GM18502 (cell line): Measurements from ENCODE around the gene ACOT8.
"Not testable (repeated sequence)": the region's sequence is repeated elsewhere in the genome, so short reads cannot be mapped to it uniquely, and the experiment has no call there.

Experiments
- ATAC-seq: cut with Tn5 transposase; IDR thresholded peaks from one replicate; pipeline ENCODE4 v1.9.1; 2021; ENCODE audit warnings: mild to moderate bottlenecking; ENCODE audit not compliant: unreplicated experiment, poor library complexity

ACOT8 gene

DNA sequence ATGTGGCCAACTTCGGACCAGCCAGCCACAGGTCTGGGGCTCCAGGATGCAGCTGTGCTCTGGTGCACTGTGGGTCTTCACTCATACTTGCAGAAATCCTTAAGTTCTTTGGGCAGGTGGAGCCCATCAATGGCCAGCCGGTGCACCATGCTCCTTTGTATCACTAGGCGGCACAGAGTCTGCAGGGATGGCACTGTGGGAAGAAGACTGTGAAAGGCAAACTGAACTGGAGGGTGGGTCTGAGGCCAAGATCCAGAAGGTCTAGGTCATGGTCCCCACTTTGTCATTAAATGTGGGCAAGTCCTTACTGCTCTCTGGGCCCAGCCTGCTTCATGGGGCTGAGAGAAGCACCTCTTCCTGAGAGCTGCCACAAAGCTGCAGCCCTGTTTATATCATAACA lies 31.5 kb upstream of the ACOT8 start:
- ATAC-seq, result no peak

DNA sequence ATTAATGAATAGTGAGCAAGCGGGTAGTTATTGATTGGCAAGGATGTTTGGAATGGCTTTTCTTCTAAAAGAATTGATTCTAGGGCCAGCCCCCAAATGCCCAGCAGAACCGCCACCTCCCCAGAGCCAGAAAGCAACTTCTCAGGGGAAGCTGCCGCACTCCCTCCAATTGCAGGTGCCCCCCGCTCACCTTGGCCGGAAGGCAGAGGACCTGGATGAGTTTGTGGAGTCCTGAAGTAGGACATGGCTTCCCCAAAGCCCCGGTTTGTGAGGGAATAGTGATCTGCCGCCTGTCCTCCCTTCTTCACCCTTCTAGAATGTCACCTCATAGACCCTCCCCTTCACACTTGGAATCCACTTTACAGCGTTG lies 30.1 kb upstream of the ACOT8 start, which contains the start of gene SPATA25:
TSS of gene SPATA25 (minus strand) at position 277 of the 370 bp plus-strand sequence. CDS start at position 245, 32 bp downstream.
- no peak for ATAC-seq

- no peak for ATAC-seq
Measured at GRCh38 chr20:45886590-45887345, 29.6 kb upstream of the ACOT8 start.

- ATAC-seq, result no peak
Measured at GRCh38 chr20:45883100-45883469, 25.9 kb upstream of the ACOT8 start.

DNA sequence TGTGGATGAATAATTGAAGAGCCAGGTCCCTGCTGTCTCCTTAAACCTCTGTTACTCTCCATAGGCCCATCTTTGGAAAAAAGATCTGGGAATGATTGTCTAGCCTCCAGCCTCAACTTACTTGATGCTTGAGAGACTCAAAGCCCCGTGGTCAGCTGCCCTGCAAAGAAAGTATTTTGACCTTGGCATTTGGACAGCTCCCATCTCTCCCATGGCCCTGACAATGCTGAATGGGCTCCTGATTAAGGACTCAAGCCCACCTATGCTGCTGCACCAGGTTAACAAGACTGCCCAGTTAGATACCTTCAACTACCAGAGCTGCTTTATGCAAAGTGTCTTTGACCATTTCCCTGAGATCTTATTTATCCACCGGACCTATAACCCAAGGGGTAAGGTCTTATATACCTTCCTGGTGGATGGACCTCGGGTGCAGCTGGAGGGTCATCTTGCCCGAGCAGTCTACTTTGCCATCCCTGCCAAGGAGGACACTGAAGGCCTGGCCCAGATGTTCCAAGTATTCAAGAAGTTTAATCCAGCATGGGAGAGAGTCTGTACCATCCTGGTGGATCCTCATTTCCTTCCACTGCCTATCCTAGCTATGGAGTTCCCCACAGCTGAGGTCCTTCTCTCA lies 25.4 kb upstream of the ACOT8 start:
- no peak for ATAC-seq

DNA sequence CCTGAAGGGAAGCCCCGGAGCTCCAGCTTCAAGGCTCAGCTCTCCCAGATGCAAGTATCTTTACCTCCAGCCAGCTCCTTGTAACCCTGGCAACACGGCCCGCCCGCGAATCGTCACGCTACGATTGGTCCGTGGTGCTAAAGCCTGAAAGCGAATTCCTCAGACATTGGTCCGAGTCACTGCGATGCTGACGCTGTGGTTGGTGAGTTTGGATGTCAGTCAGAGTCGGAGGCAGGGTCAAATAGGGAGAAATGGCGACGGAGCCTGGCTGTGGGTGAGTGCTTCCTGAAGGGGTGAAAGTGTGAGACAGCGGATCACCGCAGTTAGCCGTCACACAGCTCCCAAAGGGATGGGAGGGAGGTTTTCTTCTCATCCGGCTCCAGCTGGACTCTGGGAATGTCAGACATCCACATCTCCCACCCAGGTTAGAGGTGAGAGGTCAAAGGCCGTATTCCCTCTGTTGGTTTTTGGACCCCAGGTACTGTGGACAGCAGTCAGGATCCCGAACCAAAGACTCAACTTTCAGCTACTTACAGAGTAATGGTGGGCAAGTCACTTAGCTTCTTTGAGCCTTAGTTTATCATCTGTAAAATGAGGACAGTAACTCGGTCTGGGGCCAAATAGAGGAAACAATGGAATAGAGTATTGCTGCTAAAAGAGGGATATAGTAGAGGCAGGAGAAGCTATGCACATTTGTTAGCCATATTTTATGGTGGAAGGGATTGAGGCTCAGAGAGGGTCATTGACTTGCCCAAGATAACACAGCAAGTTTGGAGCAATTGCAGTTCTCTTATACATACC lies 24.0 kb upstream of the ACOT8 start, which contains the start of gene ZSWIM1:
TSS of gene ZSWIM1 (plus strand) at position 240 of the 801 bp plus-strand sequence. CDS start 1,366 bp downstream, outside the sequence.
- peak; percentile 96 for ATAC-seq

GRCh38 chr20:45878076-45878761 lies 21.0 kb upstream of the ACOT8 start:
- no peak for ATAC-seq

- ATAC-seq, result no peak
Measured at GRCh38 chr20:45874576-45874975, 17.4 kb upstream of the ACOT8 start.

DNA sequence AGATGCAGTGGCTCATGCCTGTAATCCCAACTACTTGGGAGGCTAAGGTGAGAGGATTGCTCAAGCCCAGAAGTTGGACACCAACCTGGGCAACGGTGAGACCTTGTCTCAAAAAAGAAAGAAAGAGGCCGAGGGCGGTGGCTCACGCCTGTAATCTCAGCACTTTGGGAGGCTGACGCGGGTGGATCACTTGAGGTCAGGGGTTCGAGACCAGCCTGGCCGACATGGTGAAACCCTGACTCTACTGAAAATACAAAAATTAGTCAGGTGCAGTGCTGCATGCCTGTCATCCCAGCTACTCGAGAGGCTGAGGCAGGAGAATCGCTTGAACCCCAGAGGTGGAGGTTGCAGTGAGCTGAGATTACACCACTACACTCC lies 16.9 kb upstream of the ACOT8 start:
- ATAC-seq, result not testable (repeated sequence)

DNA sequence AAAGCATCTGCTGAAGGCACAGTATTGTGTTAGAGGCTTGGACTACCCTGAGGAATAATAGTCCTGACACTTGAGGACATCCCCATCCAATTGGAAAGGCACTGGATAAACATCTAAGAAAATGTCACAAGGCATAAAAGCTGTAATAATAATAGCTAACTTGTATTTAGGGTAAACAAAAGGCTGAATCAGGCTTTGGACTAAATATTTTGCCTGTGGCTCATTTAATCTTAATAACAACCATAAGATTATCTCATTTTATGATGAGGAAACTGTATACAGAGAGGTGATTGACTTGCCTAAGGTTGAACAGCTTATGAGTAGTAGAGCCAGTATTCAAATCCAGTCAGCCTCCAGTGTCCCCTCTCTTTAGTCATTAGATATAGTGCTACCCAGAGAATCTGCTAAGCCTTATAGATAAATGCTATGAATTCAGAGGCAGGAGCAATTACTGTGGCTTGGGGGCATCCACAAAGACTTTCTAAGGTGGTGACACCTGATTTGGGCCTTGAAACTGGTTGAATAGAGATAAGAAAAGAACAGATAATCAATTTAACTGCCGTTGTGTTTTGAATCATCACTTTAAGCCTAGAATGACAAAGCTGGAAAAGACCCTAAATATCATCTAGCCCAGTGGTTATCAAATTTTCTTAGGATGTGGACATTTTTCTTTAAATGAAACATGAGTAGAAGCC lies 16.4 kb upstream of the ACOT8 start:
- no peak for ATAC-seq

GRCh38 chr20:45872626-45873025 lies 15.4 kb upstream of the ACOT8 start:
- ATAC-seq, result no peak

- ATAC-seq, result no peak
Measured at GRCh38 chr20:45867819-45868176, 10.6 kb upstream of the ACOT8 start.

DNA sequence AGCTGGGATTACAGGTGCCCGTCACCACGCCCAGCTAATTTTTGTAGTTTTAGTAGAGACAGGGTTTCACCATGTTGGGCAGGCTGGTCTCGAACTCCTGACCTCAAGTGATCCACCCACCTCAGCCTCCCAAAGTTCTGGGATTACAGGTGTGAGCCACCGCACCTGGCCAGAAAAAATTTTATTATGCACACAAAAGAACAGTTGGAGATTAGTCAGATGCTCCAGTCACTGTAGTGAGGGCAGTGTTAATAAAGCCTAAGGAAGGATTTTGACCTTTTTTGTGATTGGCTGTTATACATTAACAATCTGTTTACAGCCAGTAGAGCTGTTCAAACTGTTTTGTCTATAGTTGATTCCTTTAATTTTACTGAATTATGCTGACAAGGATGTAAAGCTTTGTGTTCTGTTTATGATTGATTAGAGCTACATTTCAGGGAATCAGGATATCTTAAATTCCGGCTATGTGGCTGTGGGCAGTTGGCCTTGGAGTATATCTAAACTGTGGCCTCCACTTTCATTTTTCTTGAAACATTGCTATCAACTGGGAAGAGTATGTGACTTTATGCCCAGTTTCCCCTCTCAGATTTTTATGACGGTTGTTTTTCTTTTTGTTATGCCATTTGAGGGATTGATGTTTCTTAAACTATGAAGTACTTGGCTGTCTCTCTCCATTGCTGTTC lies 10.1 kb upstream of the ACOT8 start:
- no peak for ATAC-seq

DNA sequence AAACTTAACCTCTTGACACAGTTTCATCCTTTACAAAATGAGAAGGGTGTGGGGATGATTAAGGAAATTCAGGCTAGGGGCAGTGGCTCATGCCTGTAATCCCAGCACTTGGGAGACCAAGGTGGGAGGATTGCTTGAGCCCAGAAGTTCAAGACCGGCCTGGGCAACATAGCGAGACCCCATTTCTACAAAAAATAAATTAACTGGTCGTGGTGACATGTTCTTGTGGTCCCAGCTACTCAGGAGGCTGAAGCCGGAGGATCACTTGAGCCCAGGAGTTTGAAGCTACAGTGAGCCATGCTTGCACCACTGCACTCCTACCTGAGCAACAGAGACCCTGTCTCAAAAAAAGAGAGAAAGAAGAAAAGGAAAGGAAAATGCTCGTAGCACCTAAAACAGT lies 9.3 kb upstream of the ACOT8 start:
- ATAC-seq, result no peak

DNA sequence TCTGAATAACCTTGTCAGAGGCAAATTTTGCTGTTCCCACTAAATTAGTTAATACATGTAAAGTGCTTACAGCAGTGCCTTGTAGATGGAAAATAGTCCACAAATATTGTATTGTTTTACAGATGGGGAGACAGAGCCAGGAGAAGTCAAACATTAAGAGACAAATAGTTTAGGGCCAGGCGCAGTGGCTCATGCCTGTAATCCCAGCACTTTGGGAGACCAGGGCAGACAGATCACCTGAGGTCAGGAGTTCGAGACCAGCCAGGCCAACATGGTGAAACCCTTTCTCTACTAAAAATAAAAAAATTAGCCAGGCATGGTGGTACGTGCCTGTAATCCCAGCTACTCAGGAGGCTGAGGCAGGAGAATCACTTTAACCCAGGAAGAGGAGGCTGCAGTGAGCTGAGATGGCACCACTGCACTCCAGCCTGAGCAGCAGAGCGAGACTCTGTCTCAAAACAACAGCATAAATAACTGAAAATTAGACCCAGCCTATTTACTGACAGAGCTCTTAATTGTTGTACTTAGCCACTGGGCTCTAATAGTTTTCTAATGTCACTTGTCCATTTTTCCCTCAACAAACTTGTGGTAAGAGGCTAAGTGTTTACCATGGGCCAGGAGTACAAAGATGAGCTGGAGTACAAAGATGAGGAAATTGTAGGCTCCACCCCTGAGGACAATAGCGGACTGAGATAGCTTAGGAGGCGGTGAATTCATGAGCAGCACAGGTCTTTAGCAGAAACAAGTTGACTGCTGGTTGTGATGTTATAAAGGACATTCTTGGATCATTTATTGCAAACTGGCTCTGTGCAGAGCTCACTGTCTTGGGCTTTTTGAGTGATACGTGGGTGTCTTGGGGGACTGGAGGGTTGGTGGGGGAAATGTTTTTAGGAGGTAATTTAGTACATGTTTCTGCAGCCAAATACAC lies 6.6 kb upstream of the ACOT8 start:
- no peak for ATAC-seq

GRCh38 chr20:45861221-45862075 lies 4.3 kb upstream of the ACOT8 start:
- no peak for ATAC-seq

GRCh38 chr20:45860560-45861220 lies 3.5 kb upstream of the ACOT8 start:
- ATAC-seq, result no peak
